MCF 10A (cell line): Measurements from ENCODE around the gene AGTPBP1. TPM values are rescaled to one million over a fixed set of nuclear protein-coding genes. Genes with fewer than 3 reads are reported as not detected.
"Not testable (repeated sequence)": the region's sequence is repeated elsewhere in the genome, so short reads cannot be mapped to it uniquely, and the experiment has no call there.

Source experiments
- Bru-seq: library from RNA; stranded (reverse); fragments of 400-500 nt; gene quantifications from one replicate; lab custom pipeline; 2021; lab: Mats Ljungman, UMichigan
- BruChase-seq, 2 experiments: library from RNA; stranded (reverse); fragments of 400-500 nt; gene quantifications; one replicate each; lab custom pipeline; 2021; lab: Mats Ljungman, UMichigan
- BruUV-seq: library from RNA; stranded (reverse); fragments of 400-500 nt; replicated peaks from 2 replicates; lab custom pipeline; 2021; lab: Mats Ljungman, UMichigan
- CTCF ChIA-PET: fragments of 300-600 bp; sonication (Branson Sonifier 250); formaldehyde crosslinking; extraction: SDS; loops from one replicate; lab custom pipeline; 2021; ENCODE audit warnings: antibody characterized with exemption, inconsistent platforms; lab: Yijun Ruan, JAX
- POLR2A ChIA-PET: fragments of 300-600, 350-650 bp; sonication (Branson Sonifier 250); formaldehyde crosslinking; extraction: SDS; loops from one replicate; lab custom pipeline; 2020; ENCODE audit warnings: antibody characterized with exemption, inconsistent platforms; lab: Yijun Ruan, JAX
- DNase-seq: peaks from one replicate; pipeline ENCODE4 v3.0.0-alpha.2; 2018; ENCODE audit not compliant: unreplicated experiment
- H3K27ac Mint-ChIP-seq: one replicate; pipeline ENCODE4 v1.8.0; 2022; ENCODE audit warnings: mild to moderate bottlenecking, low read depth, mixed read lengths; ENCODE audit not compliant: unreplicated experiment
- H3K27me3 Mint-ChIP-seq: one replicate; pipeline ENCODE4 v1.8.0; 2022; ENCODE audit warnings: mixed read lengths; ENCODE audit not compliant: insufficient read depth, unreplicated experiment
- H3K36me3 Mint-ChIP-seq: one replicate; pipeline ENCODE4 v1.8.0; 2022; ENCODE audit warnings: mild to moderate bottlenecking, moderate library complexity, mixed read lengths; ENCODE audit not compliant: insufficient read depth, unreplicated experiment
- H3K4me1 Mint-ChIP-seq: one replicate; pipeline ENCODE4 v1.8.0; 2022; ENCODE audit warnings: mixed read lengths; ENCODE audit not compliant: insufficient read depth, unreplicated experiment
- H3K4me3 Mint-ChIP-seq: one replicate; pipeline ENCODE4 v1.8.0; 2022; ENCODE audit warnings: mild to moderate bottlenecking, moderate library complexity, mixed read lengths; ENCODE audit not compliant: unreplicated experiment
- H3K9me3 Mint-ChIP-seq: one replicate; pipeline ENCODE4 v1.8.0; 2022; ENCODE audit warnings: mixed read lengths; ENCODE audit not compliant: unreplicated experiment
- CTCF ChIP-seq: fragments of 200-600 bp; IDR thresholded peaks from one replicate; pipeline ENCODE4 v1.8.0; 2022; ENCODE audit warnings: antibody characterized with exemption, mild to moderate bottlenecking; ENCODE audit not compliant: unreplicated experiment
- intact Hi-C: fragments of 100-400 bp; cut with micrococcal nuclease; formaldehyde crosslinking; loops from 2 replicates; pipeline ENCODE4 v1.14.1; 2022
- long read RNA-seq: library from polyadenylated mRNA; stranded (forward); transcript quantifications from one replicate; pipeline ENCODE4 v2.0.0, GENCODE V29; 2022
- total RNA-seq: library from RNA; stranded (reverse); gene quantifications from 2 replicates; pipeline ENCODE4 v1.2.3, GENCODE V29; 2022

The AGTPBP1 gene
- total RNA-seq (27.2 and 30.8 TPM in 2 replicates), Bru-seq, nascent RNA (percentile 77 among the genes with signal in this experiment), BruChase-seq, experiment 1, labeled RNA remaining after a 6-hour chase (percentile 62 among the genes with signal in this experiment), BruChase-seq, experiment 2, labeled RNA remaining after a 2-hour chase (percentile 69 among the genes with signal in this experiment)
- long read RNA-seq, full-length matches to known transcripts = 35 of 47 reads
- long read RNA-seq, partial matches to known transcripts = 8 of 47 reads
- long read RNA-seq, other reads (novel, unspliced or antisense) = 4 of 47 reads

GRCh38 chr9:85741875-85742596 lies at the start of gene AGTPBP1:
Gene AGTPBP1 (minus strand): TSS chr9:85741954. CDS start chr9:85712533, 29,421 bp downstream.
- TF ChIP-seq CTCF = no peak
- peak within 1 kb of the TSS; percentile 83 for H3K4me3 Mint-ChIP-seq
- H3K9me3 Mint-ChIP-seq = no peaks in the 10 kb centered on the region
- H3K4me1 Mint-ChIP-seq = peaks cover 15% of the 10 kb centered on the region
- H3K27ac Mint-ChIP-seq = peak within 1 kb of the TSS; percentile 96
- H3K36me3 Mint-ChIP-seq = peaks cover 6% of the 10 kb centered on the region
- intact Hi-C loops = loop anchor here (2.0 kb wide), 1 partner anchor 43 kb away; no protein-coding TSS in a partner anchor
- TSS peak; percentile 23 for BruUV-seq
- peaks cover 14% of the 10 kb centered on the region for H3K27me3 Mint-ChIP-seq
- CTCF ChIA-PET = interaction anchor here (0.6 to 2.8 kb wide), 4 partner anchors 14 to 644 kb away, joined by 3 to 8 read pairs (median 4); no protein-coding TSS in a partner anchor
- POLR2A ChIA-PET = interaction anchor here (0.6 to 3.4 kb wide), 6 partner anchors 9 to 1317 kb away, joined by 3 to 21 read pairs (median 3); no protein-coding TSS in a partner anchor
- peak; percentile 94 for DNase-seq

- DNase-seq, H3K27ac Mint-ChIP-seq, BruUV-seq, H3K4me3 Mint-ChIP-seq, H3K4me1 Mint-ChIP-seq, H3K36me3 Mint-ChIP-seq, H3K9me3 Mint-ChIP-seq, H3K27me3 Mint-ChIP-seq: not testable (repeated sequence)
- ChIA-PET CTCF (interaction anchor here (0.7 to 0.8 kb wide), 2 partner anchors 92 to 832 kb away, joined by 3 read pairs; no protein-coding TSS in a partner anchor), POLR2A (interaction anchor here (0.9 kb wide), 1 partner anchor 88 kb away, joined by 3 read pairs; no protein-coding TSS in a partner anchor)
- intact Hi-C loops = loop anchor here (2.0 kb wide), 1 partner anchor 87 kb away; no protein-coding TSS in a partner anchor
Observed at GRCh38 chr9:85786116-85786515, 44.4 kb upstream of the AGTPBP1 start.

- DNase-seq, BruUV-seq: not testable (repeated sequence)
Observed at GRCh38 chr9:85773844-85774243, 32.1 kb upstream of the AGTPBP1 start.

GRCh38 chr9:85761802-85762201 lies 20.0 kb upstream of the AGTPBP1 start:
- CTCF ChIA-PET, H3K27me3 Mint-ChIP-seq, DNase-seq, H3K4me3 Mint-ChIP-seq, H3K36me3 Mint-ChIP-seq, intact Hi-C loops, BruUV-seq, H3K9me3 Mint-ChIP-seq, H3K27ac Mint-ChIP-seq, H3K4me1 Mint-ChIP-seq, POLR2A ChIA-PET: not testable (repeated sequence)

More at GRCh38 chr9:85773844-85774243, 32.1 kb upstream of the AGTPBP1 start:
- H3K27me3 Mint-ChIP-seq, H3K27ac Mint-ChIP-seq, H3K4me3 Mint-ChIP-seq, H3K9me3 Mint-ChIP-seq, CTCF ChIA-PET, H3K4me1 Mint-ChIP-seq, H3K36me3 Mint-ChIP-seq, POLR2A ChIA-PET: not testable (repeated sequence)
- intact Hi-C loops = loop anchor here (10.0 kb wide), 1 partner anchor 819 kb away; no protein-coding TSS in a partner anchor

GRCh38 chr9:85757716-85758115 lies 16.0 kb upstream of the AGTPBP1 start:
- H3K27me3 Mint-ChIP-seq, H3K27ac Mint-ChIP-seq, POLR2A ChIA-PET, CTCF ChIA-PET, H3K9me3 Mint-ChIP-seq, H3K4me1 Mint-ChIP-seq, intact Hi-C loops, H3K4me3 Mint-ChIP-seq, H3K36me3 Mint-ChIP-seq, BruUV-seq: not testable (repeated sequence)
- peak; percentile 9 for DNase-seq

- intact Hi-C loops, H3K27me3 Mint-ChIP-seq, H3K4me1 Mint-ChIP-seq, H3K27ac Mint-ChIP-seq, H3K36me3 Mint-ChIP-seq, H3K9me3 Mint-ChIP-seq, DNase-seq, BruUV-seq, H3K4me3 Mint-ChIP-seq: not testable (repeated sequence)
- ChIA-PET CTCF (interaction anchor here (0.6 kb wide), 1 partner anchor 14 kb away, joined by 4 read pairs; no protein-coding TSS in a partner anchor), POLR2A (interaction anchor here (0.6 kb wide), 1 partner anchor 14 kb away, joined by 3 read pairs; no protein-coding TSS in a partner anchor)
Observed at GRCh38 chr9:85756216-85756615, 14.5 kb upstream of the AGTPBP1 start.
